NCI-H748 treated with DMSO at 0.1 percent for 48 hours (cell line): ENCODE data around the gene CCDC187.

Source experiments
- DNase-seq: peaks from one replicate; lab custom pipeline; 2025; lab: John Stamatoyannopoulos, UW

Gene CCDC187

DNA sequence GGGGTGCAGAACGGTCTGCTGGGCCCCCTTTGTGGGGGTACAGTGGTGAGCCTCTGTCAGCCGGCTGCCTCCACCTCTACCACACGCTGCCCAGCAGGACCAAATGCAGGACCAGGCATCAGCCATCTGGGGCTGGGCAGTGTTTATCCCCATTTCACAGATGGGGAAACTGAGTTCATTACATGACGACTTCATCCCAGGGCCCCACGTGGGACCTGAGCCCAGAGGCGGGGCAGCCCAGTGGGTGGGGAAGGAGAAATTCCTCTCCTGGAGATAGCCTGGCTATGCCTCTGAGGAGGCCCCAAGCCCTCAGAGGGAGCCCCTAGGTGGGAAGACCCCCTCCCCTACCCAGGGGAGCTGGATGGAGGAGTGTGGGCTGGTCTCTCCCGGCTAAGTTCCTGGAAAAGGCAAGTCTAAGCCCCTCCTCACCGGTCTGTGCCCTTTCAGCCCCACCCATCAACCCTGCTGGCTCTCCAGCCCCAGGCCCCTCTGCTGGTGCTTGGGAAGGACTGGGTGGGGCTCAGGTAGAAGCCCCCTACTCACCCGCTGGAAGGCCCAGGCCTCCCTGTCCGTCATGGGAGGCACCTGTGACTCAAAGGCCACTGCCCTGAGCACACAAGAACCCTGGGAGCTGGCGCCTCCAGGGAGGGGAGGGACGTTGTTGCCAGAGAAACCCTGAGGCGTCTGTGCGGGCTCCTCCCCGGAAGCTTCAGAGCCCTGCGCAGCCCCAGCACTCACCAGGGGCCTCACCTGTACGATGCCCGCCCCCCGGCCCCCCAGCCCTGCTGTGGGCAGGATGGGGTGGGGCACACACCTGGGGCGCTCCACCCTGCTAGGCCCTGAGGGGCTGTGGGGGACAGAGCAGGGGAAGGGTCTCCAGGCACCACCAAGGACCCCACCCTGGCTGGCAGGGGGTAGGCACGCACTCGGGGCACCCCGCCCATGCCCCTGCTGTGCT, 7.4 kb upstream of the CCDC187 start:
- DNase-seq = peak; percentile 69

DNA sequence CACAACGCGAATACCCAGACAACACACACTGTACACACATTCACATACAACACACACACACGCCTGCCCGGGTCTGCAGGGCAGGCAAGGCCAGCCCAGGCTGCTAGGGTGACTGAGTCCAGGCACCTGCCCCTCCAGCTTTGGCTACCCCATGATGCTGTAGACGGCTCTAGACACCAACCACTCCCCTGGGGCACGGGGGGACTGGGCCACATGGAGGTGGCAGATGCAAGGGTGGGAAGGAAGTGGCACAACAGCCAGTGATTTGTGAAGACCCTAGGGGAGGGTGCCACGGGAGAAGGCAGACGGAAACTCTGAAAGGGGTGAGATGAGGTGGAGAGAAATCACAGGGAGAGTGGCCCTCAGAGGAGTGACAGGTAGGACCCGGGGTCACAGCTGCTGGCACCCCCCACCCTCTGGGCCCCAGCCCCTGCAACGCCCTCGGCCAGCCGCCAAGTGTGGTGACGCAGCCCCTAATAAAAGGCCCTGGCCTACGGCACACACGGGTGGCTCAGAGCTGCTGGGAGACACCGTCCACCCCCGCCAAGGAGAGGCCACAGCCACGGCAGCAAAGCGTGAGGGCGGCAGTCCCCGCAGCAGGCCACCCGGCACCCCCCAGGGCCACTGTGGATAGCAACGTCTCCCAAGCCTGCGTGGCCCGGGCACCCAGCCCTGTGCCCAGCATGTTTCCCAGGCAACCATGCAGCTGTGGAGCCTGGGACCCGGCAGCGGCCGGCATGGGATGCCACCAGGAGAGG, 6.6 kb upstream of the CCDC187 start:
- no peak for DNase-seq

DNA sequence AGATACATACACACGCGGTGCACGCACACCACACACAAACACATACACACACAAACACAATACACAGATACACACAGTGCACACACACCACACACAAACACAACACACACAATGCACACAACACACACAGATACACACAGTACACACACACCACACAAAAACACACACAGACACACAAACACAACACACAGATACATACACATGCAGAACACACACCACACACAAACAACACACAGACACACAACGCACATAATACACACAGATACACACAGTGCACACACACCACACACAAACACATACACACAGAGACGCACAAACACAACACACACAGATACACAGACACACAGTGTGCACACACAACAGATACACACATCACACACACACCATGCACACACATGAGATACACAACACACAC, 5.9 kb upstream of the CCDC187 start:
- no peak for DNase-seq

DNA sequence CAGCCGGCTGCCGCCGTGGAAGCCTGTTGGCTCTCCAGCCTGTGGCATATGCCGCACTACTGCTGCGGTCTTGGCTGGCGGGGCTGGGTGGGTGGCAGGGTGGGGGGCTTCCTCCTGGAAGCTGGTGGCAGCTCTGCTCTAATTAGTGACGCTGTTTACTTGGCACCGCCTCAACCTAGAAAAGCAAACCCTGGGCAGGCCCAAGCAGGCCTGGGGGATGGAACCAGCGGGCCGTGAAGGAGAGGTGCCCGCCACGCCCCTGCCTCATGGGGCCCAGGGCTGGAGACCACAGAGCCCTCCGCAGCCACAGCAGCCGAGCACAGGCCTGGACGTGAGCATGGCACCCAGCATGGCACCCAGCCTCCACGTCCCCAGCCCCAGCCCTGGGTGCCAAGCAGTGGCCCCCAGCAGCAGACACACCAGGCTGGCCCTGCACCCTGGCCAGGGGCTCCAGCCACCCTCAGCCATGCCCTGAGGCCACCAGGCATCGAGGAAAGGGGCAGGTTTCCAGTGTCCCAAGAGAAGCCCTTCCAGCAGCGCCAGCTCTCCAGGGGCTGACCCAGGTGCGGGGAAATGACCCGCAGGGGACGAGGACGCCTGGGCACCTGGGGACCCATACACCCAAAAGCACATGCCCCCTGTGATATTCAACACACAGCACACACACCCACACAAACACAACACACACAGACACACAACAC, 5.4 kb upstream of the CCDC187 start:
- DNase-seq = peak; percentile 75

DNA sequence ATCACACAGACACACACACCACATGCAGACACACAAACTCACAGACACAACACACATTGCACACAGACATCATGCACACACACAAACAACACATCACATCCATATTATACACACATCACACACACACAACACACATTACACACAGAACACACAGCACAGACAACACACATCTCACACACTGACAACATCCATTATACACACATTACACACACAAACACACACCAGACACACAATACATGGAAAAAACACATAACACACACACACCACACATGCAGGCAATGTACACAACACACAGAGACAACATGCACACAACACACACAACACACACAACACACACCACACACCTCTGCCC, 4.8 kb upstream of the CCDC187 start:
- no peak for DNase-seq

DNA sequence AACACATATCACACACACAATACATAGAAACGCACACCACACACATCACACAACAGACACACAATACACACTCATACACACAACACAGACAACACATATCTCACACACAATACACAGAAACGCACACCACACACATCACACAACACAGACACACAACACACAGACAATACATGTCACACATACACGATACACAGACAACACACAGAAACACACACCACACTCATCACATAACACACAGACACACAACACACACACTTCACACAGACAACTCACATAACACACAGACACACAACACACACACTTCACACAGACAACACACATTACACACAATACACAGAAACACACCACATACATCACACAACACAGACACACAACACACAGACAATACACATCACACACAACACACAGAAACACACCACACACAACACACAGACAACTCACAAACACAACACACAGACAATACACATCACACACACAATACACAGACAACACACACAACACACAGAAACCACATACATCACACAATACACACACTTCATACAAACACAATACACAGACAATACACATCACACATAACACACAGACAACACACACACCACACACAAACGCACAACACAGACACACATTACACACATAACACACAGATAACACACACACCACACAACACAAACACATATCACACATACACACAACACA, 4.3 kb upstream of the CCDC187 start:
- no peak for DNase-seq

DNA sequence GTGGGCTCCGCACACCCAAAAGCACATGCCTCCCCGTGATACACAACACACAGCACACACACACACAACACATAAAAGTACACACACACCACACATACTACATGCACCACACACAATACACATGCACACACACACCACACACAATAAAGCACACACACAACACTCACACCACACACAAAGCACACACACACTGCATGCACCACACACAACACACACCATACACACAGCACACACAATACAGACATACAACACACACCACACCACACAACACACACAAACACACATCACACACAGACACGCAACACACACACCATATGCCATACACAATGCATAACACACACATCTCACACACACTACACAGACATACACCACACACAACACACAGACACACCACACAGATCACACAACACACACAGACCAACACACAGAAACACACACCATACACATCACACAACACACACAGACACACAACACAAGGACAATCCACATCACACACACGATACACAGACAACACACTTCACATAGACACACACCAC, 3.4 kb upstream of the CCDC187 start:
- DNase-seq = no peak

DNA sequence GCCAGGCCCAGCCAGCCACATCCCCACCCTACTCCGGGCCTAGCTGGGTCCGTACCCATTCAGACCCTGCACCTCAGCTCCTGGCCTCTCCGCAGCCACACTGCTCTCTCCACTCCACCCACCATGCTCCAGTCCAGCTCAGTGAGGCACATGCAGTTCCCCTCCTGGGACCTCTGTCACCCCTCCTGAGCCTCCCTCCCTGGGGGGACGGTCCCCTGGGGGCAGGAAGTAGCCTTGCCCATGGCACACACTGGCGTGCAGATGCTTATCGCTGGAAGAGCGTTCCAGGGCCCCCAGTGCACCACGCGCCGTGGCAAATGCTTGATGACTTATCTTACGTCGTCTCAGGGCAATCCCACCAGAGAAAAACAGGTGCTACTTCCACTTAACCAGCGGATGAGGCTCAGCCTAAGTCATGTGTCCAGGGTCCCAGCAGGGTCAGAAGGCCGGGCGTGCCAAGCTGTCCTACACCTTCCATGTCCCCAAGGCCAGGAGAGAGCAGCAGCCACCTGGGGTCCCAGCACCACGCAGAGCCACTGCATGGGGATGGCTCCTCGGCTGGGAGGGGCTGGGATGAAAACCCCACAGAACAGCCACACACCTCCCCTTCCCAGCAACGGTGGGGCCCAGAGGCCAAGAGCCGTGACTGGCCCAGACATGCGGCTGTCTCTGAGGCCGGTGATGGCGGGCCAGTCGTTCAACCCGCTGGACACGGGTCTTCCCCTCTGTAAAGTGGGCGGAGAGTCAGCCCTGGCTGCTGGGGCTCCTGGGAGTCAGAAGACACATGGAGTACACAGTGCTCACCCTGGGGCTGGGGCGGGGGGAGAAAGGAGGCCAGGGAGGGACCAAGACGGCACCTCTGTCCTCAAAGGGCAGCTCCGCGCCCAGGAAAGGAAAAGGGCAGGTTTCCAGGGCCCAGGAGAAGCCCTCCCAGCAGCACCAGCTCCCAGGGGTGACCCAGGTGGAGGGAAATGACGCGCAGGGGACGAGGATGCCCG, 2.6 kb upstream of the CCDC187 start:
- DNase-seq = no peak

DNA sequence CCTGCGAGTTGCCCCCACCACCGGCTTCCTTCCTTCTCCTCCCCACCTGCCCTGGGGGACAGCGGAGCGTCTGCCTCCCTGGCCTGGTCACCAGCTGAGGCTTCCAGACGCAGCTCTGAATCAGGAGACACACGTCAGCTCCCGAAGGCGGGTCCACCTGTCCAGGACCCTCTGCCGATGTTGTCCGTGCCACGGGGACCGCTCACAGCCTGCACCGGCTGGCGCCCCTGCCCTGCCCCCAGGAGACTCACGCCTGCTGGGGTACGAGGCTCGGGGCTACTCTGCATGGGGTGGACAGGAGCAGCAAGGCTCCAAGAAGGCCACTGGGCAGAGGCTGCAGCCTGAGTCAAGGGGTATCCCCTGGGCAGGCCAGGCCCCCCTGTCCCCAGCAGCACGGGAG, 1.9 kb upstream of the CCDC187 start:
- no peak for DNase-seq

DNA sequence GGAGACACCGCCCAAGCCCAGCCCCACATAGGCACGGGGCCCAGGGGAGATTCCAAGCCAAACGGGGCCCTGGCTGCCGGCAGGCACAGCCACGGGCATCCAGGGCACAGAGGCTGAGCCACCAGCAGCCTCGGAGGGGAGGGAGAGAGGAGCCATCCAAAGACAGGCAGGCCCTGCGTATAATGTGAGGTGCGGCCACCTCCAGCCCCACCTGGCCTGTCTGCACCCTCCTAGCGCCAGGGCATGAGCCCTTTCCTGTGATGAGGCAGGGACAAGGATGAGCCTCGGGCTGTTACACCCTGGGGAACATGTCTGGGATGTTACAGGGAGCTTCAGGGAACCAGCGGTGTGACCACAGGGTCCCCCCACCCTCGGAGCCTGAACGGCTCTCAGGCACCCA, 1.1 kb upstream of the CCDC187 start:
- DNase-seq = no peak

DNA sequence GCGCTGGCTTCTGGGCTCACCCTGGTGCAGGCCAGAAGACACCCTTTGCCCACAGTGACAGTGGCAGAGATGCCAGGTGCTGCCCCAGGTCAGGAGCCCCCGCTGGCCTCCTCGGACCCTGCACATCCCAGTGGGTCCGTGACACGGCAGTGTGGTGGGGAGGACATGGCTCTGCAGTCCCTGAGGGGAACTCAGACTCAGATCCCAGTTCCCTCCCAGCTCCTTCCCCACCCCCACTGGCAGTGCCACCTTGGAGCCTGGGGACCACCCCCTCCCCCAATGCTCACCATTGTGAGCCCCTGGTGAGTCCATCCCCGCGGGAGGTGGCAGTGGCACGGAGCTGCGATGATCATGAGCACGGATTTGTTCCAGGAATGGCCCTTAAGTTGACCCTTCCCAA, 562 bp upstream of the CCDC187 start:
- no peak for DNase-seq

DNA sequence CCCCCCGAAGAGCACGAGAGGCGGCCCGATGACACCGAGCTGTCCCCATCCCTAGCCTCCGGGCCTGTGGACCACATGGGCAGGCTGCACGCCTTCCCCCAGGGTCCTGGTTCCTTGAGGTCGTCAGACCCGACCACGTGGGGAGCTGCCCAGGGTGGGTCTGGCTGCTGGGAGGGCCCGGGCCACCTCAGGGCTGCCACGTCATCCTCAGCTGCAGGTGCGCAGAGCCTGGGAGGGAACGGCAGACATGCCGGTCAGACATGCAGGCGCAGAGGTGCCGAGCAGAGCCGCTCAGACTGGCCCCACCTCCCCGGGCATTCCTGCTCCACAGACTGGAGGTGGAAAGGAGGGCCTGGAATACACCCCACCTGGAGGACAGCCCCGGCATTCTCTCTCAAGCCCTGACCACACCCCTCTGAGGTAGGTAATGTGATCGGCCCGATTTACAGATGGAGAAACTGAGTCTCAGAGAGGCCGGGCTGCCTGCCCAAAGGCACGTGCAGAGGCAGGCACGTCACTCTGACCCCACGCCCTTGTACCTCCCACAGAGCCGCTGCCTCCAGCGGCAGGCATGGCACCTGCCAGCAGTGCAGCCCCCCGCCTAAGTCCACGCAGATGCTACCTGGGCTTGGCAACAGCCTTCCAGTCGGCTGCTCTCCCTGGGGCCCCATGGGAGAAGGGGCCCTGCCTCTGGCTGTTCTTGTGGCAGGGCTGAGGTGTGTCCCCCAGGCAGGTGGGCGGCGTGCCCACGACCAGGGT, 649 bp downstream of the CCDC187 start:
- no peak for DNase-seq

DNA sequence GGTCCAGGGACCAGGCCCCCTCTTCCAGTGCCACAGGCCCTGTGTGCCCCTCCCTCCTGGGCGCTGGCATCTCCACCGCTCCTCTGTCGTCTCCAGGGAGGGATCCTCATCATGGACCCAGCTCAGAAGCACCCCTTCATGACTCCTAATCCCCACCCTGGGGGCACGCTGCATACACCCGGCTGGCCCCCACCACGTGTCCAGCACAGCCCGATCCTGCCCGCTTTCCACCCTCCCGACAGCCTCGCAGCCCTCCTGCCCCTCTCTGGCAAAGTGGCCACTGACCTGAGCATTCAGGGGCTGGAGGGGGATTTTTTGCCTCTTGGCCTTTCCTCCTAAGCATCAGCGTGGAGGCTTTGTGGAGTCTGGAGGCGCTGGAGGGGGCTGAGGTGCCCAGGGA, 1.4 kb downstream of the CCDC187 start:
- DNase-seq = no peak

DNA sequence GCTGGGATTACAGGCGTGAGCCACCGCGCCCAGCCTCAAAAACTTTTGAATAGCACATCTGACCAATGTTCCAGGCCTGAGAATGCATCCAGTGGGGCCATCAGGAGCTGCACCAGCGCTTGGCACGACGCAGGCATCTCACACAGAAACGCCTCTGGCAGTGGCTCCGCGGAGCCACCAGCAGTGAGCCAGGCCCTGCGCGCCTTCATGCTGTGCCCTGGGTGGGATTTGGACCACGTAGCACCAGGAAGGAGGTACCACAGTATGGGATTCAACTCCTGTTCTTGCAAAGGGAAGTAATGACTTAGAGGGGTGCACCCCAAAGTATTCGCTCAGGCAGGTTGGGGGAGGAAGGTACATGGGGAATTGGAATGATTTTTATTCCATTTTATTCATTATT, 3.0 kb downstream of the CCDC187 start:
- no peak for DNase-seq

DNA sequence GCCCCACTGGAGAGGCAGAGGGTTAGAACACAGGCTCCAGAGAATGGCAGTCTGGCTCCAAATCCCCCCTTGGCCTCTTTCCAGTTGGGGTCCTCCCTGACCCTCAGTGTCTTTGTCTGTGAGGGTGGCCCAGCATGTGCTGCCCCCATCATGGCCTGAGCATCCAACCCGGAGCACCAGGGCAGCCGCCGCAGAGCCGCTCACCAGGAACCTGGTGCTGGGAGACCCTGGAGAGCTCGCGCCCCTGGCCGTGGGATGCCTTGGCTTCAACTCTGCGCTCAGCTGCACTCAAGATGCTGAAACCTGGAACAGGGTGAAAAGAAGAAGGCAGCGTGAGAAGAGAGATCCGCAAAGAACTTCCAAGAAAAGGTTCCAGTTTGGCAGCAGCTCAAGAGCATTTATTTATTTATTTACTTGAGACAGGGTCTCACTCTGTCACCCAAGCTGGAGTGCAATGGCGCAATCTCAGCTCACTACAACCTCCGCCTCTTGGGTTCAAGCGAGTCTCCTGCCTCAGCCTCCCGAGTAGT, 3.8 kb downstream of the CCDC187 start:
- no peak for DNase-seq

DNA sequence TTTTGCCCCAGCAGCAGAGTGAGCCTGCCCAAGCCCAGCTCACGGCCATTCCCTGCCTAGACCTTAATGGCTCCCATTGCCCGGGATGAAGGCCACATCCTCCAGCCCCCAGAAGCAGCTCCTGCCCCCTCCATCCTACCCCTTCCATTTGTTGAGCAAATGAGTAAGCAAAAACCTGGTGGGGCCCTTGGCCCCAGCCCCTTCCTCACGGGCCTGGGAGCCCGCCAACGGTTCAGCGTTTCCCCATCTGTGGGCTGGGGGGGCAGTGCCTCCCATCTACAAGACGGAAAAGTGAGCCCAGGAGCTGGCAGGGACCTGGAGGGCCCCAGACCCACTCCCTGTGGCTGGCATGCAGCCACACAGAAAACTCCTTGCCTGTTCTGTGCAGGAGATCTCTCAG, 4.4 kb downstream of the CCDC187 start:
- DNase-seq = no peak

DNA sequence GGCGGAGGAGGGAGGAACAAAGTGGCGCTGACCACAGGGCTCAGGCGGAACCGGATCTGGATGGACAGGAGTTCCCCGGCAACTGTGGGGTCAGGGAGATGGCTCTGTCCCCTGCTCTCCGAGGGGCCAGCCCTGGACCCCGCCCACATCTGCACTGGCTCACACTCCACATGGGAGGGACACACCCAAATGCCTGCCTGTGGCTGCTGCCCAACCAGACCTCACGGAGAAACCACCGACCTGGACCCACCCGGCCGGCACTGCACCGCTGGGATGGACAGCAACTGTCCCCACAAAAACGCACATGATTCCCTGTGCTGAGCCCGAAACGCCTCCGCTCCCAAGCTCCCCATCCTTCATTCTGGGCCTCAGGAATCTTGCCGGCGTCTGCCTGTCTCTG, 4.8 kb downstream of the CCDC187 start:
- no peak for DNase-seq

DNA sequence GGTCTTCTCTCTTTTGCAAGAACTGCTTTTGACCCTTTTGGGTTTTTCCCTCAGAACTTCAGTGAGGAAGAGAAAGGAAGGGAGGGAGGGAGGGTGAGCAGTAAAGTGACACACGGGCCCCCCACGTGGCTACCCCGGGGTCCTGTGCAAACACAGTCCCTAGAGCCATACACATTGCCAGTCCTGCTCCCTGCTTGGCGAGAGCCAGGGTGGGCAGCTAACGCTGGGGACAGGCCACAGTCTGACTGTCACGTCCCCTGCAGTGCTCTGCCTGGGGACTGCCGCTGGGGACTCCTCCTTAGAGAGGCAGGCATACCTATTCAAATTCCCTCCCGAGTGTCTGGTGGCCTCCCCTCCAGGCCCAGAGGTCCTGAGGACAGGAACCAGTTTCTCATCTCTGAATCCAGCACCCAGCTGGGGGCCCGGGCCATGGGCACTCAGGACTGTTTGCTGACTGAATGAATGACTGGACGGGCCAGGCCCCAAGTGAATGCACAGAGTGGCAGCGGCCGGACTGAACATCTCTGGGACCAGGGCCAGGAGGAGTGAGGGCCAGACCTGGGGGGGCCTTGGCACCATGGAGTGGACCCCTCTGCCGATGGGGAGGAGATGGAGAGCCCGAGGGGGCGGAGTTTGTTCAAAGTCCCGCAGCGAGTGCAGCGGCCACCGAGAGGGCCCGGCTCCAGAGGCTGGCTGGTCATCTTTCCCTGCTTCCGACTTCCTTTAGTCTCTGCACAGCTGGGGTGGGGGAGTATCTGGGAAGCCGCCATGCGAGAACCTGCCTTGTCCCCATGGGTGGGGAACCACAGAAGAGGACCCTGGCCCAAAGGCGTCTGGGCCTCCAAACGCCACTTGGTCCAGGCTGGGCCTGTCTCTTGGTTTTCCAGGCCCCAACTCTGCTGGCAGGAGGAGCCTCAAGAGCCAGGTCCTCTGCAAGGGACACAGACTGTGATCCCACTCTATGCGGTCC, 5.8 kb downstream of the CCDC187 start:
- DNase-seq = no peak
